HEK293 (cell line): Measurements from ENCODE around the gene CWC25.

Experiments
- FEZF1 ChIP-seq: fragments of 450-650 bp; formaldehyde crosslinking; IDR thresholded peaks from 2 replicates; pipeline ENCODE4 v1.5.1; 2016; ENCODE audit warnings: missing biosample characterization, missing genetic modification characterization
- GLI2 ChIP-seq: fragments of 450-650 bp; formaldehyde crosslinking; IDR thresholded peaks from 2 replicates; pipeline ENCODE4; 2017; ENCODE audit warnings: missing biosample characterization, missing genetic modification characterization, low read depth, borderline replicate concordance
- GLIS1 ChIP-seq: fragments of 450-650 bp; formaldehyde crosslinking; IDR thresholded peaks from 2 replicates; pipeline ENCODE4 v1.5.1; 2016; ENCODE audit warnings: missing biosample characterization, missing genetic modification characterization
- HOXA7 ChIP-seq: sonication (generic); formaldehyde crosslinking; IDR thresholded peaks from 2 replicates; pipeline ENCODE4 v1.8.1; 2022; ENCODE audit warnings: missing genetic modification reagents, borderline replicate concordance
- IKZF3 ChIP-seq: fragments of 450-650 bp; IDR thresholded peaks from 2 replicates; pipeline ENCODE4 v1.5.0; 2018; ENCODE audit warnings: missing biosample characterization, mild to moderate bottlenecking, missing genetic modification characterization, moderate library complexity
- KLF1 ChIP-seq: fragments of 450-650 bp; formaldehyde crosslinking; IDR thresholded peaks from 2 replicates; pipeline ENCODE4 v1.5.1; 2016; ENCODE audit warnings: missing biosample characterization, missing genetic modification characterization
- KLF7 ChIP-seq: fragments of 450-650 bp; formaldehyde crosslinking; IDR thresholded peaks from 2 replicates; pipeline ENCODE4 v1.5.1; 2016; ENCODE audit warnings: missing biosample characterization, missing genetic modification characterization, borderline replicate concordance
- ZEB2 ChIP-seq: fragments of 450-650 bp; formaldehyde crosslinking; IDR thresholded peaks from 2 replicates; pipeline ENCODE4 v1.5.1; 2016; ENCODE audit warnings: missing biosample characterization, missing genetic modification characterization
- ZFP69B ChIP-seq: fragments of 450-650 bp; formaldehyde crosslinking; IDR thresholded peaks from 2 replicates; pipeline ENCODE4 v1.5.1; 2016; ENCODE audit warnings: missing biosample characterization, missing genetic modification characterization
- ZIC2 ChIP-seq: fragments of 450-650 bp; formaldehyde crosslinking; IDR thresholded peaks from 2 replicates; pipeline ENCODE4 v1.5.1; 2016; ENCODE audit warnings: missing biosample characterization, missing genetic modification characterization
- ZNF10 ChIP-seq: fragments of 450-650 bp; formaldehyde crosslinking; IDR thresholded peaks from 2 replicates; pipeline ENCODE4 v1.5.1; 2017; ENCODE audit warnings: missing biosample characterization, missing genetic modification characterization
- ZNF112 ChIP-seq: fragments of 450-650 bp; formaldehyde crosslinking; IDR thresholded peaks from 2 replicates; pipeline ENCODE4 v1.5.0; 2017; ENCODE audit warnings: missing biosample characterization, missing genetic modification characterization
- ZNF146 ChIP-seq: fragments of 450-650 bp; formaldehyde crosslinking; IDR thresholded peaks from 2 replicates; pipeline ENCODE4 v1.5.1; 2016; ENCODE audit warnings: missing biosample characterization, missing genetic modification characterization
- ZNF157 ChIP-seq: fragments of 450-650 bp; formaldehyde crosslinking; IDR thresholded peaks from 2 replicates; pipeline ENCODE4 v1.5.1; 2016; ENCODE audit warnings: missing biosample characterization, missing genetic modification characterization
- ZNF19 ChIP-seq: fragments of 450-650 bp; formaldehyde crosslinking; IDR thresholded peaks from 2 replicates; pipeline ENCODE4; 2016; ENCODE audit warnings: missing biosample characterization, missing genetic modification characterization, low read depth
- ZNF248 ChIP-seq: fragments of 450-650 bp; formaldehyde crosslinking; IDR thresholded peaks from 2 replicates; pipeline ENCODE4 v1.5.1; 2017; ENCODE audit warnings: missing biosample characterization, missing genetic modification characterization
- ZNF433 ChIP-seq: fragments of 450-650 bp; formaldehyde crosslinking; IDR thresholded peaks from 2 replicates; pipeline ENCODE4 v1.5.1; 2016; ENCODE audit warnings: missing biosample characterization, missing genetic modification characterization, low read depth
- ZNF521 ChIP-seq: fragments of 450-650 bp; formaldehyde crosslinking; IDR thresholded peaks from 2 replicates; pipeline ENCODE4 v1.5.1; 2017; ENCODE audit warnings: missing biosample characterization, mild to moderate bottlenecking, missing genetic modification characterization
- ZNF529 ChIP-seq: fragments of 450-650 bp; formaldehyde crosslinking; IDR thresholded peaks from 2 replicates; pipeline ENCODE4 v1.5.1; 2017; ENCODE audit warnings: missing genetic modification characterization, missing biosample characterization; ENCODE audit not compliant: insufficient replicate concordance
- ZNF558 ChIP-seq: fragments of 450-650 bp; formaldehyde crosslinking; IDR thresholded peaks from 2 replicates; pipeline ENCODE4 v1.5.1; 2016; ENCODE audit warnings: missing biosample characterization, missing genetic modification characterization
- ZNF621 ChIP-seq: fragments of 450-650 bp; formaldehyde crosslinking; IDR thresholded peaks from 2 replicates; pipeline ENCODE4 v1.5.1; 2017; ENCODE audit warnings: missing biosample characterization, missing genetic modification characterization
- ZNF626 ChIP-seq: fragments of 450-650 bp; sonication (Bioruptor Pico); formaldehyde crosslinking; IDR thresholded peaks from 2 replicates; pipeline ENCODE4 v1.5.1; 2018; ENCODE audit warnings: missing biosample characterization, missing genetic modification characterization, inconsistent platforms
- ZNF660 ChIP-seq: fragments of 450-650 bp; IDR thresholded peaks from 2 replicates; pipeline ENCODE4 v1.5.1; 2018; ENCODE audit warnings: missing biosample characterization, mild to moderate bottlenecking, missing genetic modification characterization
- ZSCAN16 ChIP-seq: fragments of 450-650 bp; formaldehyde crosslinking; IDR thresholded peaks from 2 replicates; pipeline ENCODE4 v1.5.1; 2016; ENCODE audit warnings: missing biosample characterization, missing genetic modification characterization
- TF ChIP-seq, protein P1 (sequence below): fragments of 450-650 bp; formaldehyde crosslinking; IDR thresholded peaks from 2 replicates; pipeline ENCODE4 v1.5.1; 2017; ENCODE audit warnings: missing biosample characterization, missing genetic modification characterization
- TF ChIP-seq, protein P2 (sequence below): fragments of 450-650 bp; formaldehyde crosslinking; IDR thresholded peaks from 2 replicates; pipeline ENCODE4 v1.5.1; 2016; ENCODE audit warnings: missing biosample characterization, missing genetic modification characterization
- TF ChIP-seq, protein P3 (sequence below): fragments of 450-650 bp; formaldehyde crosslinking; IDR thresholded peaks from 2 replicates; pipeline ENCODE4 v1.5.1; 2017; ENCODE audit warnings: missing biosample characterization, missing genetic modification characterization
- TF ChIP-seq, protein P4 (sequence below): fragments of 450-650 bp; formaldehyde crosslinking; IDR thresholded peaks from 2 replicates; pipeline ENCODE4 v1.5.1; 2016; ENCODE audit warnings: missing biosample characterization, missing genetic modification characterization

The CWC25 gene

DNA sequence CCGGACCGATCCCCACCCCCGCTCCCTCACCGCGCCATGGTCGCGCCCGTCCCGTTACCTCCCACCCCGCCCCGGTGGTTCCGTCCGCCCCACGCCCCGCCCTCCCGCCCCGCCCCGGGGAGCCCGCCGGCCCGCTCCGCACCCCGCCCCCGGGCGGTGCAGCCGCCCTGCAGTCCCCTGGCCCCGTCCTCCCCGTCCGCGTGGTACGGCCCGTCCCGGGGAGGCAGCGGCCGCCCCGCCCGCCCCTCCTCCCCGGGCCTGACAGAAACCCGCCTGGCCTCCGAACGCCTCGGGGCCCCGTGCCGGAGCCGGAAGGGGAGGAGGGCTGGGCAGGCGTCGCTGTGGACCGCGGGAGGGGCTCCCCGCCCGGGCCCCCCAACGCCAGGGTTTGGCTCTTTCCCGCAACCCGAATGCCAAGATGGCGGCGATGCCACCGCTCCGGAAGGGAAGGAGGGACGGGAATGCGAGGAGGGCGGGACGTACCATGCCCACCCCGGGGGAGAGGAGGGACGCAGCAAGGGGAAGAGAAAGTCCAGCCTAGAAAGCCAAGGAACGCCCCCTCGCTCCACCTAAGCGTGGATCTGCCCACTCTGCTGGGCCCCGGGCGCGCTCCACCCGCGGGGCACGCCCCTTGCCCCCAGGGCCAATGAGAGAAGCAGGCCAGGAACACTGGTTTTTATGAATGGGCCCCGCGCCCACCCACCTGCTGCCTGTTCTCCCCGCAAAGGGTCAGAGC is 25.5 kb downstream of the CWC25 start, which contains the start of gene PIP4K2B (continued):
- TF ChIP-seq ZNF10 (tag by site-specific recombination) = no peak; the same call in 1 of the 2 replicates
- TF ChIP-seq KLF7 = peak; percentile 84; the same call in 1 of the 2 replicates
- TF ChIP-seq ZNF621 (tag by site-specific recombination) = no peak
- TF ChIP-seq ZNF157 (tag by site-specific recombination) = no peak
- TF ChIP-seq ZNF146 (tag by site-specific recombination) = no peak
- TF ChIP-seq ZIC2 = peak; percentile 56; the same call in 1 of the 2 replicates
- TF ChIP-seq ZFP69B (tag by site-specific recombination) = peak; percentile 92
- TF ChIP-seq ZSCAN16 (tag by site-specific recombination) = no peak
- TF ChIP-seq HOXA7 (CRISPR knock-in tag) = no peak
- TF ChIP-seq KLF1 (tag by site-specific recombination) = peak; percentile 90
- TF ChIP-seq, protein P1, sequence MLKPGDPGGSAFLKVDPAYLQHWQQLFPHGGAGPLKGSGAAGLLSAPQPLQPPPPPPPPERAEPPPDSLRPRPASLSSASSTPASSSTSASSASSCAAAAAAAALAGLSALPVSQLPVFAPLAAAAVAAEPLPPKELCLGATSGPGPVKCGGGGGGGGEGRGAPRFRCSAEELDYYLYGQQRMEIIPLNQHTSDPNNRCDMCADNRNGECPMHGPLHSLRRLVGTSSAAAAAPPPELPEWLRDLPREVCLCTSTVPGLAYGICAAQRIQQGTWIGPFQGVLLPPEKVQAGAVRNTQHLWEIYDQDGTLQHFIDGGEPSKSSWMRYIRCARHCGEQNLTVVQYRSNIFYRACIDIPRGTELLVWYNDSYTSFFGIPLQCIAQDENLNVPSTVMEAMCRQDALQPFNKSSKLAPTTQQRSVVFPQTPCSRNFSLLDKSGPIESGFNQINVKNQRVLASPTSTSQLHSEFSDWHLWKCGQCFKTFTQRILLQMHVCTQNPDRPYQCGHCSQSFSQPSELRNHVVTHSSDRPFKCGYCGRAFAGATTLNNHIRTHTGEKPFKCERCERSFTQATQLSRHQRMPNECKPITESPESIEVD (tag by site-specific recombination) = no peak
- no peak for TF ChIP-seq ZNF433 (tag by site-specific recombination)
- TF ChIP-seq, protein P2, sequence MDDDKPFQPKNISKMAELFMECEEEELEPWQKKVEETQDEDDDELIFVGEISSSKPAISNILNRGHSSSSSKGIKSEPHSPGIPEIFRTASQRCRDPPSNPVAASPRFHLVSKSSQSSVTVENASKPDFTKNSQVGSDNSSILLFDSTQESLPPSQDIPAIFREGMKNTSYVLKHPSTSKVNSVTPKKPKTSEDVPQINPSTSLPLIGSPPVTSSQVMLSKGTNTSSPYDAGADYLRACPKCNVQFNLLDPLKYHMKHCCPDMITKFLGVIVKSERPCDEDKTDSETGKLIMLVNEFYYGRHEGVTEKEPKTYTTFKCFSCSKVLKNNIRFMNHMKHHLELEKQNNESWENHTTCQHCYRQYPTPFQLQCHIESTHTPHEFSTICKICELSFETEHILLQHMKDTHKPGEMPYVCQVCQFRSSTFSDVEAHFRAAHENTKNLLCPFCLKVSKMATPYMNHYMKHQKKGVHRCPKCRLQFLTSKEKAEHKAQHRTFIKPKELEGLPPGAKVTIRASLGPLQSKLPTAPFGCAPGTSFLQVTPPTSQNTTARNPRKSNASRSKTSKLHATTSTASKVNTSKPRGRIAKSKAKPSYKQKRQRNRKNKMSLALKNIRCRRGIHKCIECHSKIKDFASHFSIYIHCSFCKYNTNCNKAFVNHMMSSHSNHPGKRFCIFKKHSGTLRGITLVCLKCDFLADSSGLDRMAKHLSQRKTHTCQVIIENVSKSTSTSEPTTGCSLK = no peak
- TF ChIP-seq, protein P3, sequence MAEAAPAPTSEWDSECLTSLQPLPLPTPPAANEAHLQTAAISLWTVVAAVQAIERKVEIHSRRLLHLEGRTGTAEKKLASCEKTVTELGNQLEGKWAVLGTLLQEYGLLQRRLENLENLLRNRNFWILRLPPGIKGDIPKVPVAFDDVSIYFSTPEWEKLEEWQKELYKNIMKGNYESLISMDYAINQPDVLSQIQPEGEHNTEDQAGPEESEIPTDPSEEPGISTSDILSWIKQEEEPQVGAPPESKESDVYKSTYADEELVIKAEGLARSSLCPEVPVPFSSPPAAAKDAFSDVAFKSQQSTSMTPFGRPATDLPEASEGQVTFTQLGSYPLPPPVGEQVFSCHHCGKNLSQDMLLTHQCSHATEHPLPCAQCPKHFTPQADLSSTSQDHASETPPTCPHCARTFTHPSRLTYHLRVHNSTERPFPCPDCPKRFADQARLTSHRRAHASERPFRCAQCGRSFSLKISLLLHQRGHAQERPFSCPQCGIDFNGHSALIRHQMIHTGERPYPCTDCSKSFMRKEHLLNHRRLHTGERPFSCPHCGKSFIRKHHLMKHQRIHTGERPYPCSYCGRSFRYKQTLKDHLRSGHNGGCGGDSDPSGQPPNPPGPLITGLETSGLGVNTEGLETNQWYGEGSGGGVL (tag by site-specific recombination) = peak; percentile 43
- TF ChIP-seq ZNF626 (tag by site-specific recombination) = no peak
- TF ChIP-seq GLI2 = no peak
- no peak for TF ChIP-seq ZNF248
- no peak; the same call in 1 of the 2 replicates for TF ChIP-seq GLIS1 (tag by site-specific recombination)
- no peak for TF ChIP-seq ZNF112 (tag by site-specific recombination)
- TF ChIP-seq ZNF19 (tag by site-specific recombination) = 0 out of 2 replicates have a peak, but pooled peaks have one; percentile 90
- TF ChIP-seq IKZF3 (tag by site-specific recombination) = peak; percentile 98
- TF ChIP-seq ZNF521 = no peak
- TF ChIP-seq ZNF660 (tag by site-specific recombination) = peak; percentile 78
- TF ChIP-seq ZEB2 (tag by site-specific recombination) = peak; percentile 88
- TF ChIP-seq, protein P4, sequence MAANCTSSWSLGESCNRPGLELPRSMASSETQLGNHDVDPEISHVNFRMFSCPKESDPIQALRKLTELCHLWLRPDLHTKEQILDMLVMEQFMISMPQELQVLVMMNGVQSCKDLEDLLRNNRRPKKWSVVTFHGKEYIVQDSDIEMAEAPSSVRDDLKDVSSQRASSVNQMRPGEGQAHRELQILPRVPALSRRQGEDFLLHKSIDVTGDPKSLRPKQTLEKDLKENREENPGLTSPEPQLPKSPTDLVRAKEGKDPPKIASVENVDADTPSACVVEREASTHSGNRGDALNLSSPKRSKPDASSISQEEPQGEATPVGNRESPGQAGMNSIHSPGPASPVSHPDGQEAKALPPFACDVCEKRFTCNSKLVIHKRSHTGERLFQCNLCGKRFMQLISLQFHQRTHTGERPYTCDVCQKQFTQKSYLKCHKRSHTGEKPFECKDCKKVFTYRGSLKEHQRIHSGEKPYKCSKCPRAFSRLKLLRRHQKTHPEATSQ = peak; percentile 60; the same call in 1 of the 2 replicates
- no peak for TF ChIP-seq FEZF1 (tag by site-specific recombination)
- TF ChIP-seq ZNF529 = no peak
- no peak for TF ChIP-seq ZNF558
